ENCODE measurements around the gene ADAMTS2.

The ADAMTS2 gene

GRCh38 chr5:179260324-179261070 is 84.8 kb downstream of the ADAMTS2 start:
- H3K36me3 Mint-ChIP-seq, result no peaks in the 10 kb centered on the region
- H3K27me3 Mint-ChIP-seq, result peaks cover 6% of the 10 kb centered on the region
- no peaks in the 10 kb centered on the region for H3K9me3 Mint-ChIP-seq
- no peak for DNase-seq (ENCODE audit: low spot score in 2 of 2)
- H3K4me1 Mint-ChIP-seq, result no peaks in the 10 kb centered on the region
- no peak for ATAC-seq (ENCODE audit: low read depth)
- no peak overlapping the region for H3K4me3 Mint-ChIP-seq
- H3K27ac Mint-ChIP-seq, result no peak overlapping the region

GRCh38 chr5:179259731-179260323 is 85.4 kb downstream of the ADAMTS2 start:
- H3K4me1 Mint-ChIP-seq, result no peaks in the 10 kb centered on the region
- H3K27me3 Mint-ChIP-seq, result peaks cover 9% of the 10 kb centered on the region
- H3K4me3 Mint-ChIP-seq, result no peak overlapping the region
- no peak for DNase-seq (ENCODE audit: low spot score in 2 of 2)
- H3K9me3 Mint-ChIP-seq, result peaks cover 2% of the 10 kb centered on the region
- H3K27ac Mint-ChIP-seq, result no peak overlapping the region
- ATAC-seq (ENCODE audit: low read depth), result no peak
- H3K36me3 Mint-ChIP-seq, result no peaks in the 10 kb centered on the region

GRCh38 chr5:179258922-179259730 is 86.1 kb downstream of the ADAMTS2 start:
- Mint-ChIP-seq H3K4me3 (no peak overlapping the region), H3K27ac (no peak overlapping the region), H3K4me1 (no peaks in the 10 kb centered on the region), H3K9me3 (peaks cover 3% of the 10 kb centered on the region), H3K27me3 (peaks cover 10% of the 10 kb centered on the region), H3K36me3 (no peaks in the 10 kb centered on the region)
- DNase-seq (ENCODE audit: low spot score in 2 of 2) (no peak), ATAC-seq (ENCODE audit: low read depth) (no peak)

GRCh38 chr5:179258001-179258921 is 87.0 kb downstream of the ADAMTS2 start:
- Mint-ChIP-seq H3K4me1 (no peaks in the 10 kb centered on the region), H3K27ac (no peak overlapping the region), H3K27me3 (peaks cover 10% of the 10 kb centered on the region), H3K36me3 (no peaks in the 10 kb centered on the region), H3K9me3 (peaks cover 3% of the 10 kb centered on the region), H3K4me3 (no peak overlapping the region)
- ATAC-seq (ENCODE audit: low read depth), result no peak
- no peak for DNase-seq (ENCODE audit: low spot score in 2 of 2)

- Mint-ChIP-seq H3K27me3 (peaks cover 6% of the 10 kb centered on the region), H3K36me3 (no peaks in the 10 kb centered on the region), H3K4me3 (no peak overlapping the region), H3K27ac (no peak overlapping the region), H3K9me3 (peaks cover 3% of the 10 kb centered on the region), H3K4me1 (no peaks in the 10 kb centered on the region)
- ATAC-seq (ENCODE audit: low read depth) (no peak), DNase-seq (ENCODE audit: low spot score in 2 of 2) (no peak)
These were observed 88.0 kb downstream of the ADAMTS2 start for GRCh38 chr5:179257176-179257682.

- Mint-ChIP-seq H3K4me3 (no peak overlapping the region), H3K9me3 (peaks cover 3% of the 10 kb centered on the region), H3K27me3 (peaks cover 5% of the 10 kb centered on the region), H3K27ac (no peak overlapping the region), H3K4me1 (no peaks in the 10 kb centered on the region), H3K36me3 (no peaks in the 10 kb centered on the region)
- ATAC-seq (ENCODE audit: low read depth) (no peak), DNase-seq (ENCODE audit: low spot score in 2 of 2) (no peak)
These were observed 88.7 kb downstream of the ADAMTS2 start for GRCh38 chr5:179256328-179257175.

GRCh38 chr5:179255527-179256327 is 89.5 kb downstream of the ADAMTS2 start:
- H3K4me3 Mint-ChIP-seq, result no peak overlapping the region

GRCh38 chr5:179254638-179255271 is 90.5 kb downstream of the ADAMTS2 start:
- Mint-ChIP-seq H3K4me3 (no peak overlapping the region), H3K36me3 (no peaks in the 10 kb centered on the region), H3K4me1 (no peaks in the 10 kb centered on the region), H3K27me3 (peaks cover 5% of the 10 kb centered on the region), H3K9me3 (peaks cover 3% of the 10 kb centered on the region), H3K27ac (no peak overlapping the region)
- ATAC-seq (ENCODE audit: low read depth) (no peak), DNase-seq (ENCODE audit: low spot score in 2 of 2) (no peak)

More at GRCh38 chr5:179255527-179256327, 89.5 kb downstream of the ADAMTS2 start:
- Mint-ChIP-seq H3K27ac (no peak overlapping the region), H3K36me3 (no peaks in the 10 kb centered on the region), H3K9me3 (peaks cover 3% of the 10 kb centered on the region), H3K4me1 (no peaks in the 10 kb centered on the region), H3K27me3 (peaks cover 5% of the 10 kb centered on the region)
- ATAC-seq (ENCODE audit: low read depth) (no peak), DNase-seq (ENCODE audit: low spot score in 2 of 2) (no peak)

GRCh38 chr5:179253730-179254129 is 91.5 kb downstream of the ADAMTS2 start:
- H3K36me3 Mint-ChIP-seq, result no peaks in the 10 kb centered on the region
- H3K27ac Mint-ChIP-seq, result no peak overlapping the region
- peaks cover 3% of the 10 kb centered on the region for H3K9me3 Mint-ChIP-seq
- H3K27me3 Mint-ChIP-seq, result peaks cover 5% of the 10 kb centered on the region
- H3K4me1 Mint-ChIP-seq, result no peaks in the 10 kb centered on the region
- no peak for DNase-seq (ENCODE audit: low spot score in 2 of 2)
- no peak overlapping the region for H3K4me3 Mint-ChIP-seq
- no peak for ATAC-seq (ENCODE audit: low read depth)

- H3K36me3 Mint-ChIP-seq, result no peaks in the 10 kb centered on the region
- H3K4me3 Mint-ChIP-seq, result no peak overlapping the region
- ATAC-seq (ENCODE audit: low read depth) (no peak), DNase-seq (ENCODE audit: low spot score in 2 of 2) (no peak)
- peaks cover 5% of the 10 kb centered on the region for H3K27me3 Mint-ChIP-seq
- no peak overlapping the region for H3K27ac Mint-ChIP-seq
- no peaks in the 10 kb centered on the region for H3K4me1 Mint-ChIP-seq
- H3K9me3 Mint-ChIP-seq, result peaks cover 13% of the 10 kb centered on the region
These were observed 93.8 kb downstream of the ADAMTS2 start for GRCh38 chr5:179251276-179251969.

GRCh38 chr5:179250561-179251225 is 94.6 kb downstream of the ADAMTS2 start:
- no peak for DNase-seq (ENCODE audit: low spot score in 2 of 2)
- Mint-ChIP-seq H3K27ac (no peak overlapping the region), H3K9me3 (peaks cover 17% of the 10 kb centered on the region), H3K4me1 (no peaks in the 10 kb centered on the region), H3K36me3 (no peaks in the 10 kb centered on the region), H3K27me3 (peaks cover 5% of the 10 kb centered on the region), H3K4me3 (no peak overlapping the region)
- ATAC-seq (ENCODE audit: low read depth), result no peak
